GM23338 (cell line): ENCODE measurements around the gene PSIP1. TPM values are rescaled to one million over a fixed set of nuclear protein-coding genes. Genes with fewer than 3 reads are reported as not detected.

Source experiments
- ATAC-seq: fragments of 200-7000 bp; cut with Tn5 transposase; 3 replicates; pipeline ENCODE4 v1.9.1; 2020
- DNase-seq: peaks from one replicate; pipeline ENCODE4 v3.0.0-alpha.2; 2015; ENCODE audit warnings: low spot score
- H2AFZ ChIP-seq: fragments of 200-600 bp; sonication (generic); 2 replicates; pipeline ENCODE4 v1.8.0; 2016; ENCODE audit warnings: antibody characterized with exemption, mild to moderate bottlenecking, moderate library complexity
- H3F3A ChIP-seq: fragments of 200-600 bp; sonication (generic); replicated peaks from 2 replicates; pipeline ENCODE4 v1.8.0; 2017; ENCODE audit warnings: antibody characterized with exemption, mixed run types, low read depth
- H3K27ac ChIP-seq: fragments of 200-600 bp; sonication (generic); 2 replicates; pipeline ENCODE4 v1.6.1; 2016; ENCODE audit warnings: low read depth
- H3K27me3 ChIP-seq: fragments of 200-600 bp; sonication (generic); 2 replicates; pipeline ENCODE4 v1.8.0; 2016; ENCODE audit warnings: mild to moderate bottlenecking, mixed run types, moderate library complexity; ENCODE audit not compliant: insufficient read depth
- H3K36me3 ChIP-seq: fragments of 200-600 bp; sonication (generic); 2 replicates; pipeline ENCODE4 v1.8.0; 2016; ENCODE audit warnings: mild to moderate bottlenecking; ENCODE audit not compliant: insufficient read depth
- H3K4me1 ChIP-seq: fragments of 200-600 bp; sonication (generic); 2 replicates; pipeline ENCODE4 v1.8.0; 2016; ENCODE audit warnings: mild to moderate bottlenecking, moderate library complexity; ENCODE audit not compliant: insufficient read depth
- H3K4me2 ChIP-seq: fragments of 200-600 bp; sonication (generic); 2 replicates; pipeline ENCODE4 v1.7.1; 2017; ENCODE audit warnings: mixed run types
- H3K4me3 ChIP-seq: fragments of 200-600 bp; sonication (generic); 2 replicates; pipeline ENCODE4 v1.6.1; 2016; ENCODE audit warnings: mixed run types
- H3K79me2 ChIP-seq: fragments of 200-600 bp; sonication (generic); replicated peaks from 2 replicates; pipeline ENCODE4 v1.8.0; 2017; ENCODE audit warnings: mild to moderate bottlenecking; ENCODE audit not compliant: insufficient read depth
- H3K9me2 ChIP-seq: fragments of 200-600 bp; sonication (generic); 2 replicates; pipeline ENCODE4 v1.8.0; 2017; ENCODE audit not compliant: insufficient read depth
- H4K20me1 ChIP-seq: fragments of 200-600 bp; sonication (generic); replicated peaks from 2 replicates; pipeline ENCODE4 v1.8.0; 2017; ENCODE audit warnings: mild to moderate bottlenecking; ENCODE audit not compliant: insufficient read depth
- H3K27ac Mint-ChIP-seq: 2 replicates; pipeline ENCODE4 v1.8.0; 2020; ENCODE audit warnings: inconsistent platforms, mild to moderate bottlenecking, moderate library complexity, mixed read lengths
- H3K27me3 Mint-ChIP-seq: 3 replicates; pipeline ENCODE4 v1.8.0; 2022; ENCODE audit warnings: low read depth, mild to moderate bottlenecking, moderate library complexity, mixed read lengths, inconsistent platforms; ENCODE audit not compliant: insufficient read depth, poor library complexity
- H3K36me3 Mint-ChIP-seq: 3 replicates; pipeline ENCODE4 v1.8.0; 2021; ENCODE audit warnings: low read depth, mild to moderate bottlenecking, inconsistent platforms, moderate library complexity, mixed read lengths
- H3K4me1 Mint-ChIP-seq: 3 replicates; pipeline ENCODE4 v1.8.0; 2020; ENCODE audit warnings: mild to moderate bottlenecking, inconsistent platforms, mixed read lengths
- H3K4me3 Mint-ChIP-seq: 3 replicates; pipeline ENCODE4 v1.8.0; 2021; ENCODE audit warnings: moderate library complexity, mild to moderate bottlenecking, inconsistent platforms, mixed read lengths
- H3K9me3 Mint-ChIP-seq: 3 replicates; pipeline ENCODE4 v1.8.0; 2020; ENCODE audit warnings: moderate library complexity, mild to moderate bottlenecking, inconsistent platforms, mixed read lengths
- CREB1 ChIP-seq: fragments of 250-450 bp; sonication (Bioruptor Pico); IDR thresholded peaks from 2 replicates; pipeline ENCODE4 v1.5.0; 2020; ENCODE audit warnings: low read depth, mild to moderate bottlenecking, moderate library complexity
- EZH2 ChIP-seq: fragments of 200-600 bp; sonication (generic); IDR thresholded peaks from one replicate; pipeline ENCODE4 v1.8.0; 2017; ENCODE audit warnings: antibody characterized with exemption, mild to moderate bottlenecking, low read depth; ENCODE audit not compliant: unreplicated experiment
- EZH2phosphoT487 ChIP-seq: fragments of 200-600 bp; sonication (generic); IDR thresholded peaks from one replicate; pipeline ENCODE4 v1.8.1; 2018; ENCODE audit warnings: antibody characterized with exemption; ENCODE audit not compliant: unreplicated experiment
- JUNB ChIP-seq: IDR thresholded peaks from one replicate; pipeline ENCODE4 v1.6.1; 2016; ENCODE audit warnings: antibody characterized with exemption; ENCODE audit not compliant: unreplicated experiment
- NANOG ChIP-seq: IDR thresholded peaks from 2 replicates; pipeline ENCODE4 v1.6.1; 2016; ENCODE audit warnings: antibody characterized with exemption, borderline replicate concordance
- POLR2AphosphoS5 ChIP-seq: IDR thresholded peaks from 2 replicates; pipeline ENCODE4 v1.6.1; 2016; ENCODE audit warnings: antibody characterized with exemption, low read depth
- STAT1 ChIP-seq: IDR thresholded peaks from one replicate; pipeline ENCODE4 v1.6.1; 2016; ENCODE audit warnings: antibody characterized with exemption; ENCODE audit not compliant: unreplicated experiment
- ZNF114 ChIP-seq: fragments of 250-450 bp; sonication (Bioruptor Pico); IDR thresholded peaks from 2 replicates; pipeline ENCODE4 v1.5.0; 2020; ENCODE audit warnings: mild to moderate bottlenecking, moderate library complexity
- ZNF331 ChIP-seq: fragments of 250-450 bp; sonication (Bioruptor Pico); IDR thresholded peaks from 2 replicates; pipeline ENCODE4 v1.5.0; 2020; ENCODE audit warnings: low read depth, mild to moderate bottlenecking, moderate library complexity
- polyA plus RNA-seq: library from polyadenylated mRNA; unstranded; fragments of >200 nt; fragmentation: Nextera tagmentation; extraction: Ambion mirVana; gene quantifications from 2 replicates; pipeline ENCODE4 v1.2.1, GENCODE V29; 2016
- total RNA-seq: library from RNA; depleted of rRNA; stranded (reverse); fragments of >200 nt; shearing (Covaris generic); gene quantifications from 2 replicates; pipeline ENCODE4 v1.2.3, GENCODE V29; 2014
- TF ChIP-seq, protein P1 (sequence below): IDR thresholded peaks from one replicate; pipeline ENCODE4 v1.6.1; 2018; ENCODE audit warnings: antibody characterized with exemption; ENCODE audit not compliant: unreplicated experiment
- TF ChIP-seq, protein P2 (sequence below), 2 experiments: fragments of 200-600 bp in 1 of 2; sonication (generic) in 1 of 2; conservative IDR thresholded peaks; 2 replicates each; pipeline versions ENCODE4 v1.5.1 to v1.6.1; 2016 to 2017; ENCODE audit warnings: antibody characterized with exemption in 2 of 2, low read depth in 2 of 2, mild to moderate bottlenecking in 2 of 2, moderate library complexity in 1 of 2
- TF ChIP-seq, protein P3 (sequence below): IDR thresholded peaks from 2 replicates; pipeline ENCODE4 v1.6.1; 2016; ENCODE audit warnings: antibody characterized with exemption
- TF ChIP-seq, protein P4 (sequence below): fragments of 250-450 bp; sonication (Bioruptor Pico); IDR thresholded peaks from 2 replicates; pipeline ENCODE4 v1.5.0; 2020; ENCODE audit warnings: mild to moderate bottlenecking, moderate library complexity

The PSIP1 gene
- total and polyA plus RNA-seq, 2 experiments from 2014 or later, result 332 to 989 TPM

DNA sequence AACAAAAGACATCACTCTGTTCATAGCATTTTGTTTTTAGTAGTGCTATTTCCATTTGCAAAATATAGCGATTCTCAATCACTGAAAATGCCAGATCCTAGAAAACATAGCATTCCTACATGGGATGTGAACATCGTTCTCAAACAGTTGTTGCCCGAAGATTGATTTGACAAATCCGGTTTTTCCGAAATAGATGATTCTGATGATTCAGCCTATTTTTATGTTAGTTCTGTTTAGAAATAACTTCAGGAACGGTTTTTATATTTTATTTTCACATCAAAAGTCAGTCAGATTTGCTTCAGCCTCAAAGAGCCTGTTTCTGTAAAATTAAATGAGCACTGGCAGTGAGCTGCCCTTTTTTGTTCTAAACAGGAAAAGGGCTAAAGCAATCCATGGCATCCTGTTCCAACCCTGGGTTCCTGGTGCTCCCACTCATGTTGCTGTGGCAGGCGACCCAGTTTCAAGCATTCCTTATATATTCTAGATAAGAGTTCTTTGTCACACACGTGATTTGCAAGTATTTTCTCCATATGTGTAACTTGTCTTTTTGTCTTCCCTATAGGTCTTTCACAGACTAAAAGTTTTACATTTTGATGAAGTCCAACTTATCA is 14.2 kb upstream of the PSIP1 start:
- no peak overlapping the region for H3K4me3 ChIP-seq
- no peak overlapping the region for H2AFZ ChIP-seq
- H4K20me1 ChIP-seq, result no peaks in the 10 kb centered on the region
- H3K27me3 ChIP-seq, result no peaks in the 10 kb centered on the region
- H3K27ac Mint-ChIP-seq, result no peak overlapping the region
- H3K4me2 ChIP-seq, result no peak overlapping the region
- no peak overlapping the region for H3K4me3 Mint-ChIP-seq
- H3K36me3 Mint-ChIP-seq, result no peaks in the 10 kb centered on the region
- H3K27ac ChIP-seq, result no peak overlapping the region
- no peaks in the 10 kb centered on the region for H3F3A ChIP-seq
- H3K36me3 ChIP-seq, result no peaks in the 10 kb centered on the region
- H3K4me1 ChIP-seq, result peaks cover 4% of the 10 kb centered on the region; the same call in 1 of the 2 replicates
- no peaks in the 10 kb centered on the region for H3K79me2 ChIP-seq
- no peak for ATAC-seq
- H3K4me1 Mint-ChIP-seq, result peaks cover 2% of the 10 kb centered on the region; the same call in 2 of the 3 replicates
- peaks cover 2% of the 10 kb centered on the region; the same call in 1 of the 3 replicates for H3K9me3 Mint-ChIP-seq
- TF ChIP-seq, protein P1, sequence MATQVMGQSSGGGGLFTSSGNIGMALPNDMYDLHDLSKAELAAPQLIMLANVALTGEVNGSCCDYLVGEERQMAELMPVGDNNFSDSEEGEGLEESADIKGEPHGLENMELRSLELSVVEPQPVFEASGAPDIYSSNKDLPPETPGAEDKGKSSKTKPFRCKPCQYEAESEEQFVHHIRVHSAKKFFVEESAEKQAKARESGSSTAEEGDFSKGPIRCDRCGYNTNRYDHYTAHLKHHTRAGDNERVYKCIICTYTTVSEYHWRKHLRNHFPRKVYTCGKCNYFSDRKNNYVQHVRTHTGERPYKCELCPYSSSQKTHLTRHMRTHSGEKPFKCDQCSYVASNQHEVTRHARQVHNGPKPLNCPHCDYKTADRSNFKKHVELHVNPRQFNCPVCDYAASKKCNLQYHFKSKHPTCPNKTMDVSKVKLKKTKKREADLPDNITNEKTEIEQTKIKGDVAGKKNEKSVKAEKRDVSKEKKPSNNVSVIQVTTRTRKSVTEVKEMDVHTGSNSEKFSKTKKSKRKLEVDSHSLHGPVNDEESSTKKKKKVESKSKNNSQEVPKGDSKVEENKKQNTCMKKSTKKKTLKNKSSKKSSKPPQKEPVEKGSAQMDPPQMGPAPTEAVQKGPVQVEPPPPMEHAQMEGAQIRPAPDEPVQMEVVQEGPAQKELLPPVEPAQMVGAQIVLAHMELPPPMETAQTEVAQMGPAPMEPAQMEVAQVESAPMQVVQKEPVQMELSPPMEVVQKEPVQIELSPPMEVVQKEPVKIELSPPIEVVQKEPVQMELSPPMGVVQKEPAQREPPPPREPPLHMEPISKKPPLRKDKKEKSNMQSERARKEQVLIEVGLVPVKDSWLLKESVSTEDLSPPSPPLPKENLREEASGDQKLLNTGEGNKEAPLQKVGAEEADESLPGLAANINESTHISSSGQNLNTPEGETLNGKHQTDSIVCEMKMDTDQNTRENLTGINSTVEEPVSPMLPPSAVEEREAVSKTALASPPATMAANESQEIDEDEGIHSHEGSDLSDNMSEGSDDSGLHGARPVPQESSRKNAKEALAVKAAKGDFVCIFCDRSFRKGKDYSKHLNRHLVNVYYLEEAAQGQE, result no peak
- TF ChIP-seq EZH2phosphoT487 (no peak), ZNF114 (CRISPR knock-in tag) (no peak), NANOG (no peak), ZNF331 (CRISPR knock-in tag) (no peak), EZH2 (no peak), STAT1 (no peak), JUNB (no peak), CREB1 (CRISPR knock-in tag) (no peak), POLR2AphosphoS5 (no peak)
- TF ChIP-seq, protein P2, sequence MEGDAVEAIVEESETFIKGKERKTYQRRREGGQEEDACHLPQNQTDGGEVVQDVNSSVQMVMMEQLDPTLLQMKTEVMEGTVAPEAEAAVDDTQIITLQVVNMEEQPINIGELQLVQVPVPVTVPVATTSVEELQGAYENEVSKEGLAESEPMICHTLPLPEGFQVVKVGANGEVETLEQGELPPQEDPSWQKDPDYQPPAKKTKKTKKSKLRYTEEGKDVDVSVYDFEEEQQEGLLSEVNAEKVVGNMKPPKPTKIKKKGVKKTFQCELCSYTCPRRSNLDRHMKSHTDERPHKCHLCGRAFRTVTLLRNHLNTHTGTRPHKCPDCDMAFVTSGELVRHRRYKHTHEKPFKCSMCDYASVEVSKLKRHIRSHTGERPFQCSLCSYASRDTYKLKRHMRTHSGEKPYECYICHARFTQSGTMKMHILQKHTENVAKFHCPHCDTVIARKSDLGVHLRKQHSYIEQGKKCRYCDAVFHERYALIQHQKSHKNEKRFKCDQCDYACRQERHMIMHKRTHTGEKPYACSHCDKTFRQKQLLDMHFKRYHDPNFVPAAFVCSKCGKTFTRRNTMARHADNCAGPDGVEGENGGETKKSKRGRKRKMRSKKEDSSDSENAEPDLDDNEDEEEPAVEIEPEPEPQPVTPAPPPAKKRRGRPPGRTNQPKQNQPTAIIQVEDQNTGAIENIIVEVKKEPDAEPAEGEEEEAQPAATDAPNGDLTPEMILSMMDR (conservative IDR thresholded peaks at IDR 0.05; ENCODE audit: low read depth in 2 of 2), result no peak
- TF ChIP-seq, protein P3, sequence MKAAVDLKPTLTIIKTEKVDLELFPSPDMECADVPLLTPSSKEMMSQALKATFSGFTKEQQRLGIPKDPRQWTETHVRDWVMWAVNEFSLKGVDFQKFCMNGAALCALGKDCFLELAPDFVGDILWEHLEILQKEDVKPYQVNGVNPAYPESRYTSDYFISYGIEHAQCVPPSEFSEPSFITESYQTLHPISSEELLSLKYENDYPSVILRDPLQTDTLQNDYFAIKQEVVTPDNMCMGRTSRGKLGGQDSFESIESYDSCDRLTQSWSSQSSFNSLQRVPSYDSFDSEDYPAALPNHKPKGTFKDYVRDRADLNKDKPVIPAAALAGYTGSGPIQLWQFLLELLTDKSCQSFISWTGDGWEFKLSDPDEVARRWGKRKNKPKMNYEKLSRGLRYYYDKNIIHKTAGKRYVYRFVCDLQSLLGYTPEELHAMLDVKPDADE, result no peak
- TF ChIP-seq, protein P4, sequence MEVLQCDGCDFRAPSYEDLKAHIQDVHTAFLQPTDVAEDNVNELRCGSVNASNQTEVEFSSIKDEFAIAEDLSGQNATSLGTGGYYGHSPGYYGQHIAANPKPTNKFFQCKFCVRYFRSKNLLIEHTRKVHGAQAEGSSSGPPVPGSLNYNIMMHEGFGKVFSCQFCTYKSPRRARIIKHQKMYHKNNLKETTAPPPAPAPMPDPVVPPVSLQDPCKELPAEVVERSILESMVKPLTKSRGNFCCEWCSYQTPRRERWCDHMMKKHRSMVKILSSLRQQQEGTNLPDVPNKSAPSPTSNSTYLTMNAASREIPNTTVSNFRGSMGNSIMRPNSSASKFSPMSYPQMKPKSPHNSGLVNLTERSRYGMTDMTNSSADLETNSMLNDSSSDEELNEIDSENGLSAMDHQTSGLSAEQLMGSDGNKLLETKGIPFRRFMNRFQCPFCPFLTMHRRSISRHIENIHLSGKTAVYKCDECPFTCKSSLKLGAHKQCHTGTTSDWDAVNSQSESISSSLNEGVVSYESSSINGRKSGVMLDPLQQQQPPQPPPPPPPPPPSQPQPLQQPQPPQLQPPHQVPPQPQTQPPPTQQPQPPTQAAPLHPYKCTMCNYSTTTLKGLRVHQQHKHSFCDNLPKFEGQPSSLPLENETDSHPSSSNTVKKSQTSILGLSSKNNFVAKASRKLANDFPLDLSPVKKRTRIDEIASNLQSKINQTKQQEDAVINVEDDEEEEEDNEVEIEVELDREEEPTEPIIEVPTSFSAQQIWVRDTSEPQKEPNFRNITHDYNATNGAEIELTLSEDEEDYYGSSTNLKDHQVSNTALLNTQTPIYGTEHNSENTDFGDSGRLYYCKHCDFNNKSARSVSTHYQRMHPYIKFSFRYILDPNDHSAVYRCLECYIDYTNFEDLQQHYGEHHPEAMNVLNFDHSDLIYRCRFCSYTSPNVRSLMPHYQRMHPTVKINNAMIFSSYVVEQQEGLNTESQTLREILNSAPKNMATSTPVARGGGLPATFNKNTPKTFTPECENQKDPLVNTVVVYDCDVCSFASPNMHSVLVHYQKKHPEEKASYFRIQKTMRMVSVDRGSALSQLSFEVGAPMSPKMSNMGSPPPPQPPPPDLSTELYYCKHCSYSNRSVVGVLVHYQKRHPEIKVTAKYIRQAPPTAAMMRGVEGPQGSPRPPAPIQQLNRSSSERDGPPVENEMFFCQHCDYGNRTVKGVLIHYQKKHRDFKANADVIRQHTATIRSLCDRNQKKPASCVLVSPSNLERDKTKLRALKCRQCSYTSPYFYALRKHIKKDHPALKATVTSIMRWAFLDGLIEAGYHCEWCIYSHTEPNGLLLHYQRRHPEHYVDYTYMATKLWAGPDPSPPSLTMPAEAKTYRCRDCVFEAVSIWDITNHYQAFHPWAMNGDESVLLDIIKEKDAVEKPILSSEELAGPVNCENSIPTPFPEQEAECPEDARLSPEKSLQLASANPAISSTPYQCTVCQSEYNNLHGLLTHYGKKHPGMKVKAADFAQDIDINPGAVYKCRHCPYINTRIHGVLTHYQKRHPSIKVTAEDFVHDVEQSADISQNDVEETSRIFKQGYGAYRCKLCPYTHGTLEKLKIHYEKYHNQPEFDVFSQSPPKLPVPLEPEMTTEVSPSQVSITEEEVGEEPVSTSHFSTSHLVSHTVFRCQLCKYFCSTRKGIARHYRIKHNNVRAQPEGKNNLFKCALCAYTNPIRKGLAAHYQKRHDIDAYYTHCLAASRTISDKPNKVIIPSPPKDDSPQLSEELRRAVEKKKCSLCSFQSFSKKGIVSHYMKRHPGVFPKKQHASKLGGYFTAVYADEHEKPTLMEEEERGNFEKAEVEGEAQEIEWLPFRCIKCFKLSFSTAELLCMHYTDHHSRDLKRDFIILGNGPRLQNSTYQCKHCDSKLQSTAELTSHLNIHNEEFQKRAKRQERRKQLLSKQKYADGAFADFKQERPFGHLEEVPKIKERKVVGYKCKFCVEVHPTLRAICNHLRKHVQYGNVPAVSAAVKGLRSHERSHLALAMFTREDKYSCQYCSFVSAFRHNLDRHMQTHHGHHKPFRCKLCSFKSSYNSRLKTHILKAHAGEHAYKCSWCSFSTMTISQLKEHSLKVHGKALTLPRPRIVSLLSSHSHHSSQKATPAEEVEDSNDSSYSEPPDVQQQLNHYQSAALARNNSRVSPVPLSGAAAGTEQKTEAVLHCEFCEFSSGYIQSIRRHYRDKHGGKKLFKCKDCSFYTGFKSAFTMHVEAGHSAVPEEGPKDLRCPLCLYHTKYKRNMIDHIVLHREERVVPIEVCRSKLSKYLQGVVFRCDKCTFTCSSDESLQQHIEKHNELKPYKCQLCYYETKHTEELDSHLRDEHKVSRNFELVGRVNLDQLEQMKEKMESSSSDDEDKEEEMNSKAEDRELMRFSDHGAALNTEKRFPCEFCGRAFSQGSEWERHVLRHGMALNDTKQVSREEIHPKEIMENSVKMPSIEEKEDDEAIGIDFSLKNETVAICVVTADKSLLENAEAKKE (CRISPR knock-in tag), result no peak
- peaks cover 3% of the 10 kb centered on the region for H3K27me3 Mint-ChIP-seq
- DNase-seq, result no peak
- H3K9me2 ChIP-seq, result 0 out of 2 replicates have a peak, but pooled peaks cover 3% of the 10 kb centered on the region
